Stimulated activated CD8-positive, alpha-beta memory T cell treated with anti-CD3 and anti-CD28 coated beads, Interleukin-7, amount 100 ng/mL, for 4 hours (primary cell): ENCODE measurements around the gene RIMBP2.
"Not testable (repeated sequence)": the region's sequence is repeated elsewhere in the genome, so short reads cannot be mapped to it uniquely, and the experiment has no call there.

Experiments used
- DNase-seq, 2 donors: peaks; one replicate each; pipeline ENCODE4 v3.0.0-alpha.2; 2020; ENCODE audit warnings: low read depth in 2 of 2

RIMBP2 gene

DNA sequence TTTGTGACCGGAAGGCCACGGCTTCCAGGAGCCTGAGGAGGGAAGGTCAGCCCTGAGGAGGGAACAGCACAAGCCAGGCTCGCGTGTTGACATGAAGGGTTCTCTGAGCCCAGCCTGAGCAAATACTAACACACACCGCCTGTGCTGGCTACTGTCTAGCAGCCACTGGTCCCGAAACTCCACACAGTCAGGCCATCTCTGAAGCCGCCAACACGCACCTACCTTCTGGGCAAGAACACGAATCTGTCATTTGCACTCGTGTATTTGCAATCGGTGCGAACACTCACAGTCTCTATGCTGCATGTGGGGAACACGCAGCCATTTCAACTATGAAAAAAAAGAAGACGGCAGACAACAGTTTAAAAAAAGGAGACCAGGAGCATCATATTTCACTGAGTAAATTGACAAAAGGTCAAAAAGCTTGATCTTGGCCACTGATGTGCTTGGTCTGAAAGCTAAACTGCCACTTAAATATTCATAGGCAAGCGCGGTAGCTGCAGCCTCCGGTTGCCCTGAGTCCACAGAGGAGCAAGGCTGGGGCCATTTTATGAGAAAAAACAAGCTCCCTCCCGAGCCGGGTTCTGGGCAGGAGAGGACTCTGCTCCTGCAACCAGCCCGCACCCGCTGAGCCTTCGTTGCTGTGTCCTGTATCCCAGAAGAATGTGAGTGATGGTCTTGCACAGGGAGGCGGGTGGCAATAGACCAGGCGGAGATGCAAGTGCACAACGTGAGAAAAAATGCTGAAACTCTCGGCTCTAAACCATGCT lies 57.8 kb downstream of the RIMBP2 start:
- no peak for DNase-seq

DNA sequence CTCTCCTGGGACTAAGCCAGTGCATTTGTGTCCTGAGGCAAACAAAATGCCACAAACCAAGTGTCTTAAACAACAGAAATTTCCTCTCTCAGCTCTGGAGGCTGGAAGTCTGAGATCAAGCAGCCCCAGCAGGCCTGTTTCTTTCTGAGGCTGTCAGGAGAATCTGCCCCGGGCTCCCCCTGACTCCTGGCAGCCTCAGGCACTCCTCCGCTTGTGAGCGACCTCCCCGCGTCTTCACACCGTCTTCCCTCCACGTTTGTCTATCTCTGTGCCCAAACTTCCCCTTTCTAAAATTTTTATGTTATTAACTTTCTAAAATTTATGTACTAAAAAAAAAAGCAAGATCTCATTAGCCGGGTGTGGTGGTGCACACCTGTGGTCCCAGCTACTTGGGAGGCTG lies 59.7 kb downstream of the RIMBP2 start:
- DNase-seq, result no peak

DNA sequence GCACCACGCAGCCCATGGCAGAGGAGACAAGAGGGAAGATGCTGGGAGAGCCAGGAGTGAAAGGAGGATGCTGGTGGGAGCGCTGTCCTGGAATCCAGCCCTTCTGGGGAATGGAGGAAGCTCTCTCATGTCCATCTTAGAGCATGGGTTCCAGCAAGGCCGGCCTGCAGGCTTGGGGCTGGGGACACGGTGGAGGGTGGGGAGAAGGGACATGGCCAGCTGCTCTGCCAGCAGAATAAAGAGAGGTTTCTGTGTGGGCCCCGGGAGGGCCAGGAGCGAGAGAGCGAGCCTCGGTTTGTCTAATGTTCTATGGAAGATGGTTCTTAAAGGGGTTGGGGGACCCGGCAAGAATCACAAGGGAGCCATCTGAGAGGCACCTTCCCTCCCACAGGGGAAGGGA lies 60.2 kb downstream of the RIMBP2 start:
- no peak for DNase-seq

DNA sequence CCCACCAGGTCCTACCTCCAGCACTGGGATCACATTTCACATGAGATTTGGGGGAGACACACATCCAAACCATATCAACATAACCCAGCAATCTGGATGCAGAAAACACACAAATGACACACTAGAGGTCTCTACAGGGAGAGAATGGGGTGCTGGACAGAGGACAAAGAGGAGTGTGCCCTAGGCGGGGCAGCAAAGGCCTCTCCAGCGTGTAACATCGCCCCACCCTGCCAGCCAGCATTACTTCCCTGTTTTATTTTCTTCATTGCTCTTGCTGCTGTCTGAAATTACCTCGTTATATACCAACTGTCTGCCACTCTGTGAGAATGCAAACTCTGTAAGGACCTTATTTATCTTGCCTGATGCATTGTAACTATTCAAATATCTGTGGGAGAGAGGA lies 61.1 kb downstream of the RIMBP2 start:
- no peak for DNase-seq

DNA sequence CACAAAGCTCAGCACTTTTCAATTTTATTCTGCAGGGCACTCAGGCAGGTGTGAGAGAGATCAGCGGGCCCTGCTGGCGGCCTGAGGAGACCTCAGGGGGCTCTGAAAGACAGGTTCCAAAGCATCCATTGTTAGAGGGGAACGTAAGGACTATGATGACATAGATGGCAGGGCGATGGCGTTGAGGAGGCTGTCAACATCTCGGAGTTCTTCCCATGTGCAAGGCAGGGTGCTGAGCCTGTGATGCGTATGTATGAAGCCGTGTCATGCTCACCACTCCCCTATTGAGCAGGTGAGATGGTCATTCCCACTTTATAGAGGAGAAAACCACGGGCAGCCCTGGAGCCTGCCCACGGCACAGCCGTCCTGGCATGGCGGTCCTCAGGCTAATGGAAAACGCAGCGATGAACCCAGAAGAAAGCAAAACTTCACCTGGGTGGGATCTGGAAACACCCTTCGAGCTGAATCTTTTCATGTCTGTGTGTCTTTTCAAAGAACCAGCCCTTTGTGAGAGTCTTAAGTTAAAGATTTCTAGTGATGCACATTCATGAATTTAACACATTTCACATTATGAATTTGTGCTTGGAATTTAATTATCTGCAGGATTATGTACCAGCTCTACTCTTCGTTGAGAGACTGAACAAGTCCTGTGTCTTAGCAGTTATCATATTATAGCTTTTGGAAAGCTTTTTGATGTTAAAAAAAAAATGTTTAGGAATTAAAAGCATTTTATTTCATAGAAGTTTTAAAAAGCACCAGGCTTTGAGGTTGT lies 64.7 kb downstream of the RIMBP2 start:
- DNase-seq, result no peak

DNA sequence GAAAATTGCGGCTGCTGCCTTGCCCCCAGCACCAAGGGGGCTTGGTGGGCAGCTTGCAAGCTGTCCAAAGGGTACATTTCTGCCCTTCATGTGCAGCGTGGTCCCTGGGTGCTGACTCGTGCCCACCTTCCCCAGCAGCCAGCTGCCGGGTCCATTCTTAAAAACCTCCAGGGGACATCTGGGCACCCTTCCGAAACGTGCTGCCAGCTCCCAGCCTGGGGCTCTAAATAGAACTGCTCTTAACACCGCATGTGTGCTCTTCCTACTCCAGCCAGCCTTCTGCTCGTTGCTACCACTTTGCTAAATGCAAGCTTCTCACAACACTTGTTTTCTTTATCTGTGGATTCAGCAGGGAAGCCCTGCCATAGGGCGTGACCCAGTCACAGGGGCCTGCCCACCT lies 66.0 kb downstream of the RIMBP2 start:
- no peak for DNase-seq

DNA sequence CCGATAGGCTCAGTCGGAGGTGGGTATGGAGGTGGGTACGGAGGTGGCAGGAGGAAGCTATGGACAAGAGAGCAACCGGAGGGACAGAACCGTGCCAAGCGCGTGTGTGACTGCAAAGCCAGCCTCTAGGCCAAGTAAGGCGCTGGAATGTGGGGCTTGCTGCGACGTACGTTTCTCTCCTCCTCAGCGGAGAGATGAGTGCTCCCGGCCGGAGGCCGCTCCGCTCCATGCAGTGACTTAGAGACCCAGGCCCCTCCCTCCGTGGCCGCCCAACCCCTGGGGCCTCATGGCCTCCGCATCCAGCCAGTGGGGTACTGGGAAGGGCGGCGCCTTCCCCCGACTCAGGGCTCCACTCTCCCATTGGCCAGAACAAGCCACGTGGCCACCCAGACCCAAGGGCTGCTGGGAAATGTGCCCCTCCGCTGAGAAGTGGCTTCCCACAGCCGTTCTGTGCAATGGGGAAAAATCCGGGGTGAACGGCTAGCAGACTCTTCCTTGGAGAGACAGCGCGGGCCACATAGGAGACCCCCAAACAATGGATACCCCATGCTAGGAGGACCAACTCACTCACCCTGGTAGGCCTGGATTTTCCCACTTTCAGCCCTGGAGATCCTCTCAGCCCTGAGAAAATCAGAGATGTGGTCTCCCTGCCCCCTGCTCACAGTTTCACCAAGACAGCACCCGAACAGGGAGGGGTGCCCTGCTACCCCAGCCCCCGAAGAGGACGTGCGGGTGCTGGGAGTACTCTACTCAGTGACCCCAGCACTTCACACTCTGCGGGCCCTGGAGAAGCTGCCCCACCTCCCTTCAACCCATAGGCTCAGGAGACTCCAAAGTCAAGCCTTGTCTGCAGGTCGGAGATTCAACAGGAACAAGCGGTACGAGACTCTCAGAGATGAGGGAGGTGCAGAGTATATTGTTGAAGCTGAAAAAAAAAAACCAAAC lies 66.7 kb downstream of the RIMBP2 start:
- no peak for DNase-seq

DNA sequence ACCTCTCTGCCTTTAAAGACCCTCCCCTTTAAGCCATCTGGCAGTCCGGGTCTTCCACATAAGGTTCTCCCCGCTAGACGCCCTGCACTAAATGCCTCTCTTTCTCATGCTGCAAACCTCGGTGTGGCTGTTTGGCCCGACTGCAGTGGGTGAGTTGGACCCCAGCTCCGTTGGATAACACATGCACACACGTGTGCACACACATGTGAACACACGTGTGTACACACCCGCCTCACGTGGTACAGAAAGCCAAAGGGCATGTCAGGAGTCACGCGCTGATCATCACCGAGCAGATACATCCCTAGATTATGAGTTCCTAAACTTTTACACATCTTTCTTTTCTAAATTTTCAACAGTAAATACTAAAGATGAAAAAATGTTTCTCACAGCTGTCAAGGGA lies 68.3 kb downstream of the RIMBP2 start:
- no peak for DNase-seq

DNA sequence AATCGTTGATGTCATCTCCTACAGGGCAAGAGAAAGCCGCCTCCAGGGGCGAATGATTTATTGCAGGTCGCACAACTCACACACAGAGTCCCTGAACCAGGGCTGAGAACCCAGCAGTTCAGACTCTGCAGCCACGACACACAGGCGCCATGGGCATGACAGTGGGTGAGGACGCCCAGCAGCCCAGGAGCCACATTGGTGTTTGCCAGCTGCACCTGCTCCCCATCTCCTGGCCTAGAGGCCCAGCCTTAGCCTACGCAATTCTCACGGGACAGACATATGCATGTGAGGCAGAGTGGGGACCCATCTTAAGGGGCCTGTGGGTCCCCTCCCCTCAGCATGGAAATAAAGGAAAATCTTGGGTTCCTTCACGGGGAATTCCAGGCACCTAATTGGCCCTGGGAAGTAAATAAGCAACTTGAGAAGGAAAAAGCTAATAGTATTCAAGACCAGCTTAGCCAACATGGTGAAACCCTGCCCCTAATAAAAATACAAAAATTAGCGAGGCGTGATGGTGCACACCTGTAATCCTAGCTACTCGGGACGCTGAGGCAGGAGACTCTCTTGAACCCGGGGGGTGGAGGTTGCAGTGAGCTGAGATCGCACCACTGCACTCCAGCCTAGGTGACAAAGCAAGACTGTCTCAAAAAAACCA lies 69.3 kb downstream of the RIMBP2 start:
- DNase-seq, result no peak

DNA sequence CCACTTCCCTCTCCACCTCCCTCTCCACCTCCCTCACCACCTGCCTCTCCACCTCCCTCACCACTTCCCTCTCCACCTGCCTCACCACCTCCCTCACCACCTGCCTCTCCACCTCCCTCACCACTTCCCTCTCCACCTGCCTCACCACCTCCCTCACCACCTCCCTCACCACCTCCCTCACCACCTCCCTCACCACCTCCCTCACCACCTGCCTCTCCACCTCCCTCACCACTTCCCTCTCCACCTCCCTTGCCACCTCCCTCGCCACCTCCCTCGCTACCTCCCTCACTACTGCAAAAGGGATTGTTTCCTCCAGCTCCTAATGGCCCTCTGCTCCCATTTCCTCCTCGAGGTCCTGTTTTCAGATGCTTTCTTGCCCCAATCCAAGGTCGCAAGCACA lies 69.9 kb downstream of the RIMBP2 start:
- not testable (repeated sequence) for DNase-seq

DNA sequence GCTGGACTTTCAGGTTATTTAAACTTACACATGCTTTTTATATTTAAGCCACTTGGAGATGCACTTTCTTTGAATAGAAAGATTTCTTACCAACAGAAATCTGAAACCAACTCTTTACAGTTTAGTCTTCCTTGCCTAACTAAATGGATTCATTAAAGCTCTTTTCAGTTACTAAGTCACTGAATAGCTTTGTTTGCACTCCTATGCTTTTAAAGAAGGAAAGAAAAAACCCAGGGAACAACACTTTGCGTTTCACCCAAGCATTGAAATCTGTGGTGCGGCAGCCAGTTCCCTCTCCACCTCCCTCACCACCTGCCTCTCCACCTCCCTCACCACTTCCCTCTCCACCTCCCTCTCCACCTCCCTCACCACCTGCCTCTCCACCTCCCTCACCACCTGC lies 70.3 kb downstream of the RIMBP2 start:
- no peak for DNase-seq

DNA sequence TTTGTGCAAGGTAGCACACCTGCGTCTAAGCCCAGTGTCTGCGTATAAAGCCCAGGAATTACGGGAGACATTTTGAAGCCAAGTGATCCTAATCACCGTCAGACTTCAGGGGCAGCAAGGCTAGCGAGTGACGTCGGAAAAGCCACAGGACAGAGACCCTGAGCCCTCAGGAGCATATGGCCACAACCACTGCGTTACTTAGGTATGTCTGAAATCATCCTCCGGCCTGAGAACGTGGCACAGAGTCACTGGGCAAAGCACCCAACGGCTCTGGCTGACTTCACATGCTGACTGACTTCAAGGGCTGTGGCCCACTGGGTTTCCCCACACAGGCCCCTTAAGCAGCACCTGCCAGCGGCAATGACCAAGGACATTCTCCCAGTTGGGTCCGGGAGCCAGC lies 71.5 kb downstream of the RIMBP2 start:
- no peak for DNase-seq

DNA sequence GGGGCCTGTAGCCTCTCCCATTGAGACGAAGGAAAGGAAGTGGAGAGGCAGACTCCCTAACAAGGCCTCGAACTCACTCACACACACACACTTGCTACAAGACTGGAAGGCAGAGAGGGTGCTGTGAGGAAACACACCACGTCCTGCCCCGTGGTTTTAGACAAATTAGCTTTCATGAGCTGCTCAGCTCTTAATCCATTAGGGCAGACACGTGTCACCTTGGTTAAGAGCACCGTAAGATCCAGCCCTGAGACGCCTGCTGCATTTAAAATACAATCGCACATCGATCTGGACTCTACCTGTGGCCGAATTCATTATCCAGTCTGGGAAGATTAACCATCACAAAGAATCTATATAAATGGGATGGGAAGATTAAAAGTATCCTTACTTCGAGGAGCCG lies 72.0 kb downstream of the RIMBP2 start:
- DNase-seq, result no peak

DNA sequence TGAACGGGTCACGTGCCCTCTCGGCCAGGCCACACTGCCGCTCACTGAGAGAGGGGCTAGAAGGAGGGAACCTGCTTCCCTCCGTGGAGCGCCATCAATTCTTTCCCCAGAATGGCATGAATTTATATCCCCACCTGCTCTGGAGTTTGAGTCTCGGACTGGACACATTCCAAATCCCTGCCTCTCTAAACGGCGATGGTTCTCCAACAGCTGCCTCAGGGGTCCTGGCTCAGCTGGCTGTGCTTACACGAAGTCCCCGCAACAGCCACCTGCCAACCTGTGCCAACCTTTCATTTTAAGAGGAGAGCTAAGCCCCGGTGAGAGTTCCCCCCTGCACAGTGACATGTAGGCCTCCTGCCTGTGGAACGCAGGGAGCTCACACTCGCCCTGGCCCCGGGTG lies 73.2 kb downstream of the RIMBP2 start:
- no peak for DNase-seq

DNA sequence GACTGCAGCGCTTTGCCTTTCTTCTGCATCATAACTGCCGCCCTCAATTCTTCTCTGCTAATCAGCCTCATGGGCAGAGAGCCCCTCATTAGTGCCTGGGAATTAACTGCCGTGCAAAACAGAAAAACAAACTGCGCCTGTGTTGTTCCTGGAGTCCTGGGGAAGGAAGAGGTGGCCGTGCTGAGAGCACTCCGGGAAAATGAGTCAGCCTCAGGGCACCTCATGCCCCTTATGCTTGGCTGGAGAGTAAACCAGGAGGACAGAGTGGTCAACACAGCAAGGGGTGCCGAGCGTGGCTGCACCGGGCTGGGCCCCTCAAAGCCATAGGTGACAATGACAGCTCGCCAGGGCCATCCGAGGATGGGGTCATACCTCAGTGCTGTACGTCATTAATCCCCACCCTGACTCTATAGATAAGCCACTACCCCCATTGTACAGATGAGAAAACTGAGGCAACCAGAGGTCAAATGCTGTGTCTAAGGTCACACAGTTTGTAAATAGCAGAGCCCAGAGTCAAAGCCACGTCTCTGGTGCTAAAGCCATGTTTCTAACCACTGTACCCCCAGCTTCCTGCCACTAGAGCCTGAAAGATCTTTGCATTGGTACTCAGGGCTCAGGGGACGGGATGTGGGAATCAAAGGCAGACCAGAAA lies 74.4 kb downstream of the RIMBP2 start:
- no peak for DNase-seq

DNA sequence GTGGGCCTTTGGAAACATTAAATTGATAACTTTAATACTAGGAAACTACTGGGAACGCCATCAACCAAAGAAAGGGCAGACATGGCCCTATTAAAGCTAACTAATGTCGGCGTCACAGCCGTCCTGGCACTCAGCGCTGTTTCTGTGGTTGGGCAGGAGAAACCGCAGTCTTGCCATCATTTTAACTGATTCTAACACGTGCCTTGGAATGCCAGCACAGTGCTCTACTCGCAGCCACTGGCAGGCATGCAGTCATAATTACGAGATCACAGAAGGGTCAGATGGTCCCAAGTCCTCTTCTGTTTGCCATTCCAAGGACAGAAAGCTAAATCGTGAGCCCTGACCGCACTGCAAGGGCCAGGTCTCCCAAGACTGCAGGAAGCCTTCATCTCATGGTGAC lies 75.2 kb downstream of the RIMBP2 start:
- DNase-seq, result no peak

DNA sequence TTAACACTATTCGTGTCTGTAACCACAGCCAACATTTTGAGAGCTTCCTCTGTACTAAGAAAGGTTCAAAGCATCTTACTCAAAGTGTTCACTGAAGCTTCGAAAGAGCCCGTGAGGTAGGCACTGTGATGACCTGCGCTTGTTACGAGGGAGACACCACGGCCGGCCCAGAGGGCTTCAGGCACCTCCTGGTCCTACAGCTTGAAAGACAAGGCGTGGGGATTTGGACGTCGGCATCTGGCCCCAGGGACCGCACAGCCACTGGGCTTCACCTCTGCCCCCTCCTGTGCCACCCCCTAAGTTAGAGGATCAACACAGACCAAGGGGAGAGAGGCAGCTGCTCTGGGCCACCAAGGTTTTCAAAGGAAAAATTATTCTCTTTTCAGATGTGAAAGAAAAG lies 75.6 kb downstream of the RIMBP2 start:
- no peak for DNase-seq

DNA sequence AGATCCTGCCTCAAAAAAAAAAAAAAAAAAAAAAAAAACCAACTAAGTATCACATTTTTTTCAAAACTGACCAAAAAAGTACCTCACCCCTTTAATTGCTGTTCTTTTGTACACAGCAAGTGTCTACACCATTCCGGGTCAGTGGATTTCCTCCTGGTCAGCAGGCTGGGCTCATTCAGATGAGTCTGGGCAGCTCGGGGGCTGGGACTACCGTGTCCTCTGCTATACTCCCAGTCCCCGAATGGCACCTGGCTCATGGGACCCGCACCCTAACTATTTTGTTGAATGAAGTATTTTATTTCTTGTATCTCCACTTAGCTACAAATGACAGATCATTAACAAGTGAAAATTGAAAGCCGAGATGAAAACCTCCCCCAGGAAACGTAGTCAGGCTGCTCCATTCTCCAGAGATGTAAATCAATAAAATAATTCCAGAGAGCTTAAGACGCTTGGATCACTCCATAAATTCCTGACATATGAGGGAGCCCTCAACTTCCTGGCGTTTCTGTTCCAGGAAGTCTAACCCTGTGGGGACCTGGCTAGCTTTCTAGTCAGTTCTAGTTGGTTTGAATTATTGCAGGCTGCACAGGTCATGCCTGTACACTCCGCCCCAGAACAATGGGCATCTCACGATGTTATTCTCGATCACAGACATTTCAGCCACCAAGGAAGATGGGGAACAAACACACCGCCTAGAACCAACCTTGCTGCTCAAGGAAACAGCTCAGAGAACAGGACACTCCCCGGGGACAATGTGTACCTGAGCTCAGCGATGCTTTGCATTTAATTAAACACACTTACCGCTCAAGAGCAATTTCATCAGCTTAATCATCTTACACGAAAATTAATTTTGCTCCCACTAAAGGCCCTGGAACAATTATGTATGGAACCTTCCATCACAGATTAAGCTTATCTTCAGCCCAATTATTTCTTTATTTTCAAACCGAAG lies 76.3 kb downstream of the RIMBP2 start:
- DNase-seq, result no peak

DNA sequence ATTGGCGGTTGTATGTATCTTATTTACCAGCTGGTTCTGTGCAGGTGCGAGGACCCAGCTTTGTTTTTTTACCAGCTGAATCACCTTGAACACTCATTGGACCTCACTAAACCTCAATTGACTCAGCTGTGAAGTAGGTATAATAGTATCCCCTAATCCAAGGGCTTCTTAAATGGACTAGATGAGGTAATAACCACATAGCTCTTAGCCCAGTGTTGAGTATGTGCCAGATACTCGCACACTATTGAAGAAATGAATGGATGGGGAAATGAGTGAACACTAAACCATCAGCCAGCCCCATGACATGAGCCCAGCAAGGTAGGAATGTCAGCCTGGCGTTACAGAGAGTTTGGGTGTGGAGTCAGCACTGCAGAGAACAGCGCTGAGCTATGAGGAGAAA lies 79.7 kb downstream of the RIMBP2 start:
- DNase-seq, result no peak

DNA sequence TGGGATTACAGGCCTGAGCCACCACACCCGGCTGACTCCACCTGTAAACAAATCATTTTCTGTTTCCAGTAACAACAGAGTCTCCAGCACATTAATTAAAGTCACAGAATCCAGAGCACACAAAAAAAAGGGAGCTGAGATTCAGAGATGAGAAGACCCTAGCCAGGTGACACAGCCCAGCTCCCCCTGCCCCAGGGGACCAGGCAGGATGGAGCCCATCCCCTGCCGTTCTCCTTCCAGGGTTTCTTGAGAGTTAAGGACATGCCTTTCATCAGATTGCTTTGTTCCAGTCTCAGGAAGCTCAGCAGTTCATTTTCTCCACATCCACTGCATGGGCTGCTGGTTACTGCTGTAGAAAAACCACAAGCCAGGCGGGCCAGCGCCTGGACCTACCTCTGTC lies 81.2 kb downstream of the RIMBP2 start:
- DNase-seq, result no peak
